ENCODE results near the gene ARL4D.
A peak's percentile ranks its signal among the peaks of the same experiment; 100 is the strongest.
"Not testable (repeated sequence)": the region's sequence is repeated elsewhere in the genome, so short reads cannot be mapped to it uniquely, and the experiment has no call there.

Gene ARL4D

GRCh38 chr17:43392397-43392796 is 6.4 kb upstream of the ARL4D start:
- H3K18ac ChIP-seq (ENCODE audit: low read length): no peak overlapping the region
- peak overlapping the region; percentile 28 for H4K8ac ChIP-seq (ENCODE audit: low read depth, low read length)
- no peaks in the 10 kb centered on the region for H3K9me3 ChIP-seq (ENCODE audit: insufficient read depth, low read depth, low read length)
- no peak overlapping the region for H3K14ac ChIP-seq (ENCODE audit: low read length)
- no peaks in the 10 kb centered on the region for H3K27me3 ChIP-seq (ENCODE audit: insufficient read depth, low read length)
- H2BK120ac ChIP-seq (ENCODE audit: insufficient read depth, low read length, poor library complexity): no peak overlapping the region
- no peak overlapping the region for H3K4me2 ChIP-seq (ENCODE audit: low read length)
- H3K79me2 ChIP-seq (ENCODE audit: control insufficient read depth, insufficient read depth, low read length, poor library complexity): peaks cover 4% of the 10 kb centered on the region
- H3K27ac ChIP-seq (ENCODE audit: low read depth, low read length): no peak overlapping the region
- peaks cover 14% of the 10 kb centered on the region for H3K79me1 ChIP-seq (ENCODE audit: low read length)
- H3K9ac ChIP-seq (ENCODE audit: low read length): no peak overlapping the region
- H2AFZ ChIP-seq (ENCODE audit: insufficient read depth, low read length, poor library complexity): no peak overlapping the region
- no peak overlapping the region for H4K91ac ChIP-seq (ENCODE audit: low read depth, low read length)
- no peak overlapping the region for H2BK5ac ChIP-seq (ENCODE audit: low read depth, low read length, poor library complexity)
- no peaks in the 10 kb centered on the region for H3K36me3 ChIP-seq (ENCODE audit: control insufficient read depth in 1 of 2, insufficient read depth in 2 of 2, low read length in 2 of 2)
- DNase-seq: no peak
- H3K4ac ChIP-seq (ENCODE audit: low read depth, low read length): no peak overlapping the region
- no peak overlapping the region for H3K23ac ChIP-seq (ENCODE audit: low read length)
- H2BK12ac ChIP-seq (ENCODE audit: low read length): no peak overlapping the region
- no peak overlapping the region for H3K4me3 ChIP-seq (ENCODE audit: low read depth, low read length)
- H2AK5ac ChIP-seq (ENCODE audit: low read length): no peak overlapping the region
- no peaks in the 10 kb centered on the region for H3K4me1 ChIP-seq (ENCODE audit: control insufficient read depth in 1 of 2, insufficient read depth in 2 of 2, low read length in 2 of 2)
- WGBS (ENCODE audit: extremely low coverage, insufficient coverage, insufficient read length): no CpG with 5 or more reads among the region's 6 CpGs
- no peak overlapping the region for H4K12ac ChIP-seq (ENCODE audit: low read depth, low read length)

- no peaks in the 10 kb centered on the region for H3K9me3 ChIP-seq (ENCODE audit: insufficient read depth, low read depth, low read length)
- peaks cover 3% of the 10 kb centered on the region for H3K79me2 ChIP-seq (ENCODE audit: control insufficient read depth, insufficient read depth, low read length, poor library complexity)
- peaks cover 7% of the 10 kb centered on the region for H3K79me1 ChIP-seq (ENCODE audit: low read length)
- H3K36me3 ChIP-seq (ENCODE audit: control insufficient read depth in 1 of 2, insufficient read depth in 2 of 2, low read length in 2 of 2): no peaks in the 10 kb centered on the region
- no peak overlapping the region for H2AK5ac ChIP-seq (ENCODE audit: low read length)
- no peak overlapping the region for H3K4me3 ChIP-seq (ENCODE audit: low read depth, low read length)
- peak overlapping the region; percentile 65 for H2BK12ac ChIP-seq (ENCODE audit: low read length)
- no peaks in the 10 kb centered on the region for H3K4me1 ChIP-seq (ENCODE audit: control insufficient read depth in 1 of 2, insufficient read depth in 2 of 2, low read length in 2 of 2)
- H4K8ac ChIP-seq (ENCODE audit: low read depth, low read length): peak overlapping the region; percentile 96
- no peak overlapping the region for H2BK5ac ChIP-seq (ENCODE audit: low read depth, low read length, poor library complexity)
- no peak overlapping the region for H3K9ac ChIP-seq (ENCODE audit: low read length)
- H3K4ac ChIP-seq (ENCODE audit: low read depth, low read length): no peak overlapping the region
- H3K14ac ChIP-seq (ENCODE audit: low read length): peak overlapping the region; percentile 57
- no peak overlapping the region for H3K18ac ChIP-seq (ENCODE audit: low read length)
- no peak overlapping the region for H3K4me2 ChIP-seq (ENCODE audit: low read length)
- no peak overlapping the region for H3K23ac ChIP-seq (ENCODE audit: low read length)
- peak overlapping the region; percentile 47 for H2BK120ac ChIP-seq (ENCODE audit: insufficient read depth, low read length, poor library complexity)
- no peaks in the 10 kb centered on the region for H3K27me3 ChIP-seq (ENCODE audit: insufficient read depth, low read length)
- no peak overlapping the region for H3K27ac ChIP-seq (ENCODE audit: low read depth, low read length)
- peak overlapping the region; percentile 95 for H4K12ac ChIP-seq (ENCODE audit: low read depth, low read length)
- DNase-seq: peak; percentile 74 to 95
- peak overlapping the region; percentile 59 for H4K91ac ChIP-seq (ENCODE audit: low read depth, low read length)
- H2AFZ ChIP-seq (ENCODE audit: insufficient read depth, low read length, poor library complexity): peak overlapping the region; percentile 73
- WGBS (ENCODE audit: extremely low coverage, insufficient coverage, insufficient read length): no CpG with 5 or more reads among the region's 11 CpGs
Measured at GRCh38 chr17:43393944-43394482, 4.8 kb upstream of the ARL4D start.

GRCh38 chr17:43394696-43395095 is 4.1 kb upstream of the ARL4D start:
- not testable (repeated sequence) for H3K4ac ChIP-seq (ENCODE audit: low read depth, low read length); H2BK12ac ChIP-seq (ENCODE audit: low read length); H3K4me1 ChIP-seq (ENCODE audit: control insufficient read depth in 1 of 2, insufficient read depth in 2 of 2, low read length in 2 of 2); H3K9me3 ChIP-seq (ENCODE audit: insufficient read depth, low read depth, low read length); H3K27me3 ChIP-seq (ENCODE audit: insufficient read depth, low read length); H3K18ac ChIP-seq (ENCODE audit: low read length); H3K79me2 ChIP-seq (ENCODE audit: control insufficient read depth, insufficient read depth, low read length, poor library complexity); H3K23ac ChIP-seq (ENCODE audit: low read length); H3K79me1 ChIP-seq (ENCODE audit: low read length); H2BK120ac ChIP-seq (ENCODE audit: insufficient read depth, low read length, poor library complexity); H3K9ac ChIP-seq (ENCODE audit: low read length); H3K36me3 ChIP-seq (ENCODE audit: control insufficient read depth in 1 of 2, insufficient read depth in 2 of 2, low read length in 2 of 2); H3K14ac ChIP-seq (ENCODE audit: low read length); H2BK5ac ChIP-seq (ENCODE audit: low read depth, low read length, poor library complexity); H3K4me3 ChIP-seq (ENCODE audit: low read depth, low read length); H2AFZ ChIP-seq (ENCODE audit: insufficient read depth, low read length, poor library complexity); H3K27ac ChIP-seq (ENCODE audit: low read depth, low read length); H3K4me2 ChIP-seq (ENCODE audit: low read length); H2AK5ac ChIP-seq (ENCODE audit: low read length); DNase-seq
- Histone ChIP-seq H4K8ac (ENCODE audit: low read depth, low read length) (peak overlapping the region; percentile 96), H4K12ac (ENCODE audit: low read depth, low read length) (peak overlapping the region; percentile 95), H4K91ac (ENCODE audit: low read depth, low read length) (peak overlapping the region; percentile 59)
- no CpG with 5 or more reads among the region's 12 CpGs for WGBS (ENCODE audit: extremely low coverage, insufficient coverage, insufficient read length)

- Histone ChIP-seq H3K18ac (ENCODE audit: low read length) (no peak overlapping the region), H2AK5ac (ENCODE audit: low read length) (no peak overlapping the region), H4K91ac (ENCODE audit: low read depth, low read length) (no peak overlapping the region), H3K9me3 (ENCODE audit: insufficient read depth, low read depth, low read length) (no peaks in the 10 kb centered on the region), H3K23ac (ENCODE audit: low read length) (no peak overlapping the region), H3K14ac (ENCODE audit: low read length) (no peak overlapping the region), H3K4me3 (ENCODE audit: low read depth, low read length) (no peak overlapping the region), H4K8ac (ENCODE audit: low read depth, low read length) (no peak overlapping the region), H3K79me2 (ENCODE audit: control insufficient read depth, insufficient read depth, low read length, poor library complexity) (peaks cover 5% of the 10 kb centered on the region), H3K4me1 (ENCODE audit: control insufficient read depth in 1 of 2, insufficient read depth in 2 of 2, low read length in 2 of 2) (peaks cover 6 to 7% of the 10 kb centered on the region in 2 experiments), H3K4ac (ENCODE audit: low read depth, low read length) (no peak overlapping the region), H3K4me2 (ENCODE audit: low read length) (no peak overlapping the region), H4K12ac (ENCODE audit: low read depth, low read length) (no peak overlapping the region), H3K9ac (ENCODE audit: low read length) (no peak overlapping the region), H2BK12ac (ENCODE audit: low read length) (peak overlapping the region; percentile 19), H3K79me1 (ENCODE audit: low read length) (peaks cover 8% of the 10 kb centered on the region), H2BK5ac (ENCODE audit: low read depth, low read length, poor library complexity) (no peak overlapping the region), H3K27me3 (ENCODE audit: insufficient read depth, low read length) (no peaks in the 10 kb centered on the region), H2BK120ac (ENCODE audit: insufficient read depth, low read length, poor library complexity) (no peak overlapping the region), H3K36me3 (ENCODE audit: control insufficient read depth in 1 of 2, insufficient read depth in 2 of 2, low read length in 2 of 2) (peaks cover 4 to 5% of the 10 kb centered on the region in 2 experiments), H2AFZ (ENCODE audit: insufficient read depth, low read length, poor library complexity) (no peak overlapping the region), H3K27ac (ENCODE audit: low read depth, low read length) (no peak overlapping the region)
- DNase-seq: no peak
- WGBS (ENCODE audit: extremely low coverage, insufficient coverage, insufficient read length): no CpG with 5 or more reads among the region's 6 CpGs
Measured at GRCh38 chr17:43395165-43395564, 3.6 kb upstream of the ARL4D start.
